Activated T-helper 1 cell treated with anti-CD3 and anti-CD28 coated beads, Interleukin-12 subunit alpha, Interleukin-12 subunit beta, Interleukin-2, Interleukin-4 antibody, amounts not matched to agents 30 ng/mL and 10 ng/mL and 1 ng/mL, durations not matched to agents 14 hours and 24 hours and 36 hours (primary cell): ENCODE results near the gene ZNF320. TPM values are rescaled to one million over a fixed set of nuclear protein-coding genes. Genes with fewer than 3 reads are reported as not detected.
"Not testable (repeated sequence)": the region's sequence is repeated elsewhere in the genome, so short reads cannot be mapped to it uniquely, and the experiment has no call there.

ENCODE experiments used
- DNase-seq: peaks from one replicate; pipeline ENCODE4 v3.0.0; 2021; ENCODE audit warnings: low spot score
- H3K27ac Mint-ChIP-seq: one replicate; pipeline ENCODE4 v1.8.0; 2021; ENCODE audit warnings: mild to moderate bottlenecking, mixed read lengths
- H3K27me3 Mint-ChIP-seq: one replicate; pipeline ENCODE4 v1.8.0; 2022; ENCODE audit warnings: mild to moderate bottlenecking, moderate library complexity, mixed read lengths; ENCODE audit not compliant: insufficient read depth
- H3K36me3 Mint-ChIP-seq: one replicate; pipeline ENCODE4 v1.8.0; 2021; ENCODE audit warnings: low read depth, mixed read lengths
- H3K4me1 Mint-ChIP-seq: one replicate; pipeline ENCODE4 v1.8.0; 2021; ENCODE audit warnings: low read depth, mixed read lengths
- H3K4me3 Mint-ChIP-seq: one replicate; pipeline ENCODE4 v1.8.0; 2021; ENCODE audit warnings: mild to moderate bottlenecking, moderate library complexity, mixed read lengths
- H3K9me3 Mint-ChIP-seq: one replicate; pipeline ENCODE4 v1.8.0; 2021; ENCODE audit warnings: mixed read lengths
- intact Hi-C: fragments of 100-400 bp; cut with micrococcal nuclease; formaldehyde crosslinking; loops from one replicate; pipeline ENCODE4 v1.15.1; 2024
- total RNA-seq: library from RNA; stranded (reverse); gene quantifications from 2 replicates; pipeline ENCODE4 v1.2.3, GENCODE V29; 2022

The ZNF320 gene
- total RNA-seq, 1 donor from 2014 or later, result 10.5 TPM

DNA sequence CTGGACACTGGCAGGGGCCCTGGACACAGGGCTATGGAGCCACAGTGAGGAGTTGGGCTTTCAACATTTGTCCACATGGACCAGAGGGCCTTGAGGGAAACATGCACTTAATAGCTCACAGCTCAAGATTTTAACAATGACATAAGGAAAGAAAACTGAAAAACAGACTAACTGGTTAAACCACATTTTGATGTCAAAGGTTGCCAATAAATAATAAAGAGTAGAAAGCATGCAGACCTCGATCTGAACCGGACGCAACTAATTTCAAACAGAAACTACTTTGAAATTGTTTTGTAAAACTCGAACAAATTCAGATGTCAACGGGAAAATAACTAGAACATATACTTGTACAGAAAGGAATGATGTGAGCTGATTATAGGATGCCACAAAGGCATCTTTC, 41.3 kb upstream of the ZNF320 start:
- Mint-ChIP-seq H3K36me3 (peaks cover 32% of the 10 kb centered on the region), H3K27ac (no peak overlapping the region), H3K27me3 (peaks cover 1% of the 10 kb centered on the region), H3K9me3 (peaks cover 24% of the 10 kb centered on the region), H3K4me3 (no peak overlapping the region), H3K4me1 (peaks cover 38% of the 10 kb centered on the region)
- intact Hi-C loops, result no loop called here
- no peak for DNase-seq

DNA sequence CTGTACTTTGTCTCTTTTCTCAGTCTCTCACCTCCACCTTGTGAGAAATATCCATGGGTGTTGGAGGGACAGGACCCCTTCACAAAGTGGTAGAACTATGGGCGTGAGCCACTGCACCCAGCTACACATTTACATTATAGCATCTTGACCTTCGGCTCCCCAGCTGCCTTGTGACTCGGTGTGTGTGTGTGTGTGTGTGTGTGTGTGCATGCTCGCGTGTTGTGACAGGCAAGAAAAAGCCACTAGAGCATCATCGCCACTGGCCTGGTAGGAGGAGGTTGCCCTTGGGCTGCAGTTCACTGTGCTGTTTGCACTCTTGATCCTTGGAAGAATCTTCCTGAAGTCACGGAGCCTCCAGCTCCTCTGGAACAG, 39.5 kb upstream of the ZNF320 start:
- DNase-seq, result no peak
- Mint-ChIP-seq H3K27ac (no peak overlapping the region), H3K9me3 (peaks cover 37% of the 10 kb centered on the region), H3K36me3 (peaks cover 43% of the 10 kb centered on the region), H3K27me3 (peaks cover 1% of the 10 kb centered on the region), H3K4me1 (peaks cover 37% of the 10 kb centered on the region), H3K4me3 (no peak overlapping the region)
- intact Hi-C loops, result no loop called here

DNA sequence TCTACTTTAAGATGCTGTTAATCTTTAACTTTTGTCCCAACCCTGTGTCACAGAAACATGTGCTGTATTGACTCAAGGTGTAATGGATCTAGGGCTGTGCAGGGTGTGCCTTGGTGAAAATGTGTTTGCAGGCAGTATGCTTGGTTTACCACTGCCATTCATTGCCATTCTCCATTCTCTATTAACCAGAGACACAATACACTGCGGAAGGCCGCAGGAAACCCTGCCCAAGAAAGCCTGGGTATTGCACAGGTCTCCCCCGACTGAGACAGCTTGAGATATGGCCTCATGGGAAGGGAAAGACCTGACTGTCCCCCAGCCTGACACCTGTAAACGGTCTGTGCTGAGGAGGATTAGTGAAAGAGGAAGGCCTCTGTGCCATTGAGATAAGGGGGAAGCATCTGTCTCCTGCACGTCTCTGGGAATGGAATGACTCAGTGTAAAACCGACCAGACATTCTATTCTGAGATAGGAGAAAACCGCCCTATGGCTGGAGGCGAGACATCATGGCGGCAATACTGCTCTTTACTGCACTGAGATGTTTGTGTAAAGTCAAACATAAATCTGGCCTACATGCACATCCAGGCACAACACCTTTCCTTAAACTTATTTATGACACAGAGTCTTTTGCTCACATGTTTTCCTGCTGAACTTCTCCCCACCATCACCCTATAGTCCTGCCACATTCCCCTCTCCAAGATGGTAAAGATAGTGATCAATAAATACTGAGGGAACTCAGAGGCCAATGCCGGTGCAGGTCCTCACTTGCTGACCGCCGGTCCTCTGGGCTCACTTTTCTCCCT, 38.9 kb upstream of the ZNF320 start:
- peaks cover 38% of the 10 kb centered on the region for H3K9me3 Mint-ChIP-seq
- intact Hi-C loops, result no loop called here

DNA sequence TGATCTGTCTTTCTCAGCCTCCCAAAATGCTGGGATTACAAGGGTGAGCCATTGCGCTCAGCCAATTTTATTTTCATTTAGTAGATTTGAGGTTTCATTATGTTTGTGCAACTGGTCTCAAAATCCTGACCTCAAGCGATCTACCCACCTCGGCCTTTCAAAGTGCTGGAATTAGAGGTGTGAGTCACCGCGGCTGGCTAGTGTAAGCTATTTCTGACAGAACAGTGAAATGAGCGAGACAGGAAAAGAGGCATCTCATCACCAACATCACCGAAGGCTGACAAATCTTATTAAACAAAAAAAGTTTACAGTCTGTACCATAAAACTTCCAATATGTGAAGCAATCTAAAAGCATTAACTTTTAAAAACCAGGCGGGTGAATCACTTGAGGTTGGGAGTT, 38.0 kb upstream of the ZNF320 start:
- no peak overlapping the region for H3K4me3 Mint-ChIP-seq
- no peak for DNase-seq
- intact Hi-C loops, result no loop called here
- peaks cover 38% of the 10 kb centered on the region for H3K9me3 Mint-ChIP-seq
- H3K27ac Mint-ChIP-seq, result no peak overlapping the region
- peaks cover 1% of the 10 kb centered on the region for H3K27me3 Mint-ChIP-seq
- H3K36me3 Mint-ChIP-seq, result peaks cover 39% of the 10 kb centered on the region
- peaks cover 24% of the 10 kb centered on the region for H3K4me1 Mint-ChIP-seq

More for the DNA sequence above, 38.9 kb upstream of the ZNF320 start:
- no peak for DNase-seq
- Mint-ChIP-seq H3K4me3 (no peak overlapping the region), H3K36me3 (peaks cover 41% of the 10 kb centered on the region), H3K4me1 (peaks cover 31% of the 10 kb centered on the region), H3K27me3 (peaks cover 1% of the 10 kb centered on the region), H3K27ac (no peak overlapping the region)

DNA sequence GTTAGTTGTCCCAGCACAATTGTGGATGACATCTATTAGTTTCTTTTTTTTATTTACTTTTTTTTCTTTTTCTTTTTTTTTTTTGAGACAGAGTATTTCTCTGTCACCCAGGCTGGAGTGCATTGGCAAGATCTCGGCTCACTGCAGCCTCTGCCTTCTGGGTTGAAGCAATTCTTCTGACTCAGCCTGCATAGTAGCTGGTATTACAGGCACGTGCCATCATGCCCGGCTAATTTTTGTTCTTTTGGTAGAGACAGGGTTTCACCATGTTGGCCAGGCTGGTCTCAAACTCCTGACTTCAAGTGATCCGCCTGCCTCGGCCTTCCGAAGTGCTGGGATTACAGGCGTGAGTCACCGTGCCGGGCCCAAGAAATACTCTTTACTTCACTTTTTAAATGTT, 27.2 kb upstream of the ZNF320 start:
- H3K27me3 Mint-ChIP-seq, intact Hi-C loops: not testable (repeated sequence)

DNA sequence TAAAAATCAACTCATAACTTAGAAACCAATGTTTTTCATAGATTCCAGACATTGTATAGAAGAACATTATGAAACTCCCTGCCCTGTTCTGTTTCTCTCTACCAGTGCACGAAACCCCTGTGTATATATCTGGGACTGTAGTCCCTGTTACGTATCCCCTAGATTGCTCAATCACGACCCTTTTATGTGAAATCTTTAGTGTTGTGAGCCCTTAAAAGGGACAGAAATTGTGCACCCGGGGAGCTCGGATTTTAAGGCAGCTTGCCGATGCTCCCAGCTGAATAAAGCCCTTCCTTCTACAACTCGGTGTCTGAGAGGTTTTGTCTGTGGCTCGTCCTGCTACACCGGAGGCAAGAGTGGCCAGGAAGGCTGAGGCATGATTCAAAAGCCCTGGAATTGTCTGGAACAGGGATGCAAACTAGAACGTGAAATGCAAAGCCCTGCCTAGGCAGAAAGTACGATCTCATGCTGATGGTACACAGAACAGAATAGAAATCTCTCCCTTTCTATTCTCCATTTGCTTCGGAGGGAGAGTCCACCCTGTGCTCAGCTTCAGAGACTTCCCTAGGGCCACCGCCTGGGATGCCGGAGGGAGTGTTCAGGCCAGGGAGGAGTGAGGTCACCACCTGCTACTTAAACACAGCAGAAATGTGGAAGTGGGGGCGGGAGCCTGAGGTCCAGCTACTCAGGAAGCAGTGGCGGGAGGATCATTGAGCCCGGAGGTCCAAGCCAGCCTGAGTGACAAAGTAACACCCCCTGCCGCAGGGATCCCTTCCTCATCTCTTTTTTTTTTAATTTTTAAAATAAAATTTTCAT, 26.6 kb upstream of the ZNF320 start:
- H3K36me3 Mint-ChIP-seq, result peaks cover 15% of the 10 kb centered on the region
- intact Hi-C loops, result loop anchor here (2.0 kb wide), 9 partner anchors 19 to 655 kb away; partner anchors contain the start of genes ZNF160, ZNF320, ZNF600 and ZNF766
- no peaks in the 10 kb centered on the region for H3K27me3 Mint-ChIP-seq
- H3K4me1 Mint-ChIP-seq, result peaks cover 31% of the 10 kb centered on the region
- no peak for DNase-seq
- H3K4me3 Mint-ChIP-seq, result peak overlapping the region; percentile 93
- H3K9me3 Mint-ChIP-seq, result peaks cover 15% of the 10 kb centered on the region
- peak overlapping the region; percentile 48 for H3K27ac Mint-ChIP-seq

More for the DNA sequence above, 27.2 kb upstream of the ZNF320 start:
- Mint-ChIP-seq H3K9me3 (peaks cover 19% of the 10 kb centered on the region), H3K4me1 (peaks cover 31% of the 10 kb centered on the region), H3K36me3 (peaks cover 22% of the 10 kb centered on the region)
- not testable (repeated sequence) for H3K27ac Mint-ChIP-seq, H3K4me3 Mint-ChIP-seq, DNase-seq

DNA sequence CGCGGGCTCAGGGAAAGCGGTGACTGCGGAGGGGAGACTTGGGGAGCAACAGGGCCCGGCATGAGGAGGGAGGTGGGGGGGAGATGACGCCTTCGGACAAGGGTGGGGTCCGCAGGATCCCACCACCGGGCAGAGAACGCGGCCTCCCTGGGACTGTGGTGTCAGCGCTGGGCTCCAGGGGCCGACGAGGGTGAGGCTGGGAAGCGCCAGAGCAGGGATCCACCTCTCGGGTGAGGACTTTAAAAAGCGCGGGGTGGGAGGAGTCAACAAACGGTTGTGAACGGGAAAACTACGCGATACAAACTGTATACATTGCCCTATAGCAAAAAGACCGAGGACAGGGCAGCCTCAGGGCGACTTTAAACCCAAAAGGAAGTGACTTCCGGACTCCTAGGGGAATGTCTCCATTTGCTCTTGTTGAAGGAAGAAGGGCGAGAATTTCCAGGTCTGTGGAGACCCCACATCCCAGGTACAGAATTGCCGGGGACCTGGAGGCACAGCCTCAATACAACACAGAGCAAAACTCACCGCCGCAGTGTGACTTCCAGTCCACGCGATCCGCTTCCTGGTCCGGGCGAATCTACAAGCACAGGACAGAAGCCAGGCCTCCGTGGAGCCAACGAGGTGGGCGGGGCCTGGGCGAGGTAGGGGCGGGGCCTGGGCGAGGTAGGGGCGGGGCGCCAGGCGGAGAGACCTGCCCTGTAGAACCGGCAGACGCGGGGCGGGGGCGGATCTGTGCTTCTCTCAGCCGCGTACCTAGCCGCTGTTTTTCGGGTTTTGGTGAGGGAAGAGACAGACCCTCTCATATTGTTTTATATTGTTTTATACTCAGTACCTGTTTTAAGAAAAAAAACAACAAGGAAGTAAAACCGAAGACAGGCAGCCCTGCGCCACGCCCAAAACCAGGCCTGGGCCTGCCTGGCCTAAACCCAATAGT, 25.7 kb upstream of the ZNF320 start, which contains the start of gene ZNF888:
ZNF888 (minus strand) TSS at position 588 of the 937 bp plus-strand sequence. CDS start 5,555 bp downstream, outside the sequence.
- H3K4me1 Mint-ChIP-seq, result peaks cover 31% of the 10 kb centered on the region
- peaks cover 7% of the 10 kb centered on the region for H3K36me3 Mint-ChIP-seq
- peak within 1 kb of the TSS; percentile 93 for H3K4me3 Mint-ChIP-seq
- intact Hi-C loops, result loop anchor here (2.0 kb wide), 9 partner anchors 20 to 654 kb away; partner anchors contain the start of genes ZNF160, ZNF320, ZNF600 and ZNF766
- H3K9me3 Mint-ChIP-seq, result peaks cover 8% of the 10 kb centered on the region
- H3K27me3 Mint-ChIP-seq, result no peaks in the 10 kb centered on the region
- peak; percentile 77 for DNase-seq
- peak within 1 kb of the TSS; percentile 96 for H3K27ac Mint-ChIP-seq

DNA sequence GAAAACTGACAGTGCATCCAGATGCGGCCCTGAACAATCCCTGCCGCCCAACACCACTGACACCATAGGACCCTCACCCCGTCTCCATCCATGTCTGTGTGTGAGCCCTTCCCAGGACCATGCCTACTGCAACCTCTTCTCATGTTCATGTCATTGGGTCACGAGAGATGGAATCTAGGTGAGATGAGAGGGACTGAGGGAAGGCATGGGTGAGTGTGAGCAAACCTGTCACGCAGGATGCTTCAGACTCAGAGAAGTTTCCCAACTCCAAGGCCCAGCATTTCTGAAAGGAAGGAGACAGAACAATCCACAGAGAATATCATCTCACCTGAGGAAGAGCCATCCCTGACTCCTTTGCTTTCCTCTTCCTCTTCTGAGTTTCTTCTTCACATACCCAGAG, 20.1 kb upstream of the ZNF320 start:
- intact Hi-C loops, result no loop called here
- Mint-ChIP-seq H3K36me3 (peaks cover 44% of the 10 kb centered on the region), H3K27ac (no peak overlapping the region), H3K4me3 (no peak overlapping the region), H3K9me3 (peaks cover 7% of the 10 kb centered on the region), H3K4me1 (peaks cover 16% of the 10 kb centered on the region), H3K27me3 (no peaks in the 10 kb centered on the region)
- DNase-seq, result no peak

DNA sequence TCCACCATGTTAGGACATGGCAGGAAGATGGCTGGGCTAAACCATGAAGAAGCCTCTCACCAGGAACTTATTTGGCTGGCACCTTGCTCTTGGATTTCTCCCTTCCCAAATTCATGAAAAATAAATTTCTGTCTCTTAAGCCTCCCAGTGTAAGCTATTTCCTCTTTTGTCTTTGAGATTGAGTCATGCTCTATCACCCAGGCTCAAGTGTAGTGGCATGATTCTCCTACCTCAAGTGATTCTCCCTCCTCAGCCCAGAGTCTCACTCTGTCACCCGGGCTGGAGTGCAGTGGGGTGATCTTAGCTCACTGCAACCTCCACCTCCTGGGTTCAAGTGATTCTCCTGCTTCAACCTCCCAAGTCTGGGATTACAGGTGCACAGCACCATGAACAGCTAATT, 13.2 kb upstream of the ZNF320 start:
- Mint-ChIP-seq H3K4me1 (no peaks in the 10 kb centered on the region), H3K27ac (no peak overlapping the region), H3K9me3 (peaks cover 41% of the 10 kb centered on the region), H3K36me3 (peaks cover 60% of the 10 kb centered on the region), H3K27me3 (no peaks in the 10 kb centered on the region), H3K4me3 (no peak overlapping the region)
- intact Hi-C loops, result no loop called here
- DNase-seq, result no peak

DNA sequence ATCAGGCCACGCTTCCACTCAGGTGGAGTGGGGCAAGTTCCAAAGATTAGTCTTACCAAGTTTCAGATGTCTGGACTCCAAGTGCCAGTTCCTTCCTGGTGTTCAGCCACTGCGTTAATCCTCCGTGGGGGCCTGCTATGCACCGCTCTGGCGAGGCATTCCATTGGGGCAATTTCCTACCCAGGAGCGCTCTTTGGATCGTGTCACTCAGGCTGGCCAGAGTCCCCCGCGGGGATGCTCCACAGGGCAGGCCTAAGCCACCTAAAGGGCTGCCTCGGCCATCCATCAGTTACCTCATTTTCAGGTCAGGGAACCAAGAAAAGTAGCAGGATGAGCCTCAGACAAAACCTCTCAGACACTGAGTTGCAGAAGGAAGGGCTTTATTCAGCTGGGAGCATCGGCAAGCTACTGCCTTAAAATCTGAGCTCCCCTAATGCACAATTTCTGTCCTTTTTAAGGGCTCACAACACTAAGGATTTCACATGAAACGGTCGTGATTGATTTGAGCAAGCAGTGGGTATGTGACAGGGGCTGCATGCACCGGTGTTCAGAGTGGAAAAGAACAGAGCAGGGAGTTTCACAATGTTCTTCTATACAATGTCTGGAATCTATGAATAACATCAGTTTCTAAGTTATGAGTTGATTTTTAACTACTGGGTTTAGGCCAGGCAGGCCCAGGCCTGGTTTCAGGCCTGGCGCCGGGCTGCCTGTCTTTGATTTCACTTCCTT, 6.8 kb upstream of the ZNF320 start:
- H3K4me1 Mint-ChIP-seq, H3K4me3 Mint-ChIP-seq, intact Hi-C loops, H3K27ac Mint-ChIP-seq, H3K27me3 Mint-ChIP-seq, DNase-seq: not testable (repeated sequence)
- Mint-ChIP-seq H3K9me3 (peaks cover 36% of the 10 kb centered on the region), H3K36me3 (peaks cover 28% of the 10 kb centered on the region)

DNA sequence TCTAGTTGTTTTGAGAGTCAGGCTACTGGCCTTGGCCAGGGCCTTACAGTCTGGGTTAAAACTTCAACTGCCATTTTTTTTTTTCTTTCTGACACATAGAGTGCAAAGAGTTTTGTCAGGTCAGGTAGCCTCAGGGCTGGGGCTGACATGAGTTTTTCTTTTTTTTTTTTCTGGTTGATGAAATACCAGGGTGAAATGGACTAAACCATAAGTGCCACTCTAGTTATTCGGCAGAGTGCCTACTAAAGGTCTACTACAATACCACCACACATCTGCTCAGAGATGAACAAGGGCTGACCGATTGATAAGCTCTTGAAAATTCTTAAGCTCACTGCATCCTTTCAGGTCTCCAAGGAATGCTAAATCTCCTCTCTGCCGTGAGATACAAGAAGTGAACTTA, 4.4 kb upstream of the ZNF320 start:
- Mint-ChIP-seq H3K9me3 (peaks cover 25% of the 10 kb centered on the region), H3K4me3 (no peak overlapping the region), H3K27ac (no peak overlapping the region), H3K36me3 (peaks cover 20% of the 10 kb centered on the region), H3K4me1 (no peaks in the 10 kb centered on the region), H3K27me3 (no peaks in the 10 kb centered on the region)
- DNase-seq, result no peak
- intact Hi-C loops, result no loop called here

DNA sequence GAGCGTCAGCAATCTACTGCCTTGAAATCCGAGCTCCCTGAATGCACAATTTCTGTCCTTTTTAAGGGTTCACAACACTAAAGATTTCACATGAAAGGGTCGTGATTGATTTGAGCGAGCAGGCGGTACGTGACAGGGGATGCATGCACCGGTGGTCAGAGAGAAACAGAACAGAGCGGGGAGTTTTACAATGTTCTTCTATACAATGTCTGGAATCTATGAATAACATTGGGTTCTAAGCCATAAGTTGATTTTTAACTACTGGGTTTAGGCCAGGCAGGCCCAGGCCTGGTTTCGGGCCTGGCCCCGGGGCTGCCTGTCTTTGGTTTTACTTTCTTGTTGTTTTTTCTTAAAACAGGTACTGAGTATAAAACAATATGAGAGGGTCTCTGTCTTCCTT, 1.2 kb upstream of the ZNF320 start:
- H3K4me1 Mint-ChIP-seq, H3K27ac Mint-ChIP-seq, H3K4me3 Mint-ChIP-seq, intact Hi-C loops, H3K27me3 Mint-ChIP-seq, DNase-seq: not testable (repeated sequence)
- H3K9me3 Mint-ChIP-seq, result peaks cover 12% of the 10 kb centered on the region
- H3K36me3 Mint-ChIP-seq, result peaks cover 14% of the 10 kb centered on the region
